KBM-7 (cell line): ENCODE measurements around the gene SYTL2.
A peak's percentile ranks its signal among the peaks of the same experiment; 100 is the strongest.
"Not testable (repeated sequence)": the region's sequence is repeated elsewhere in the genome, so short reads cannot be mapped to it uniquely, and the experiment has no call there.

ENCODE experiments used
- DNase-seq: peaks from one replicate; pipeline ENCODE4 v3.0.0-alpha.2; 2015
- in situ Hi-C: fragments of 300-500 bp; cut with MboI; formaldehyde crosslinking; loops from 2 replicates; pipeline ENCODE4 v1.14.3; 2020; ENCODE audit warnings: low sequenced_read_pairs, low pct_unique_long_range_greater_than_20kb, mixed read lengths

Gene SYTL2, protein sequence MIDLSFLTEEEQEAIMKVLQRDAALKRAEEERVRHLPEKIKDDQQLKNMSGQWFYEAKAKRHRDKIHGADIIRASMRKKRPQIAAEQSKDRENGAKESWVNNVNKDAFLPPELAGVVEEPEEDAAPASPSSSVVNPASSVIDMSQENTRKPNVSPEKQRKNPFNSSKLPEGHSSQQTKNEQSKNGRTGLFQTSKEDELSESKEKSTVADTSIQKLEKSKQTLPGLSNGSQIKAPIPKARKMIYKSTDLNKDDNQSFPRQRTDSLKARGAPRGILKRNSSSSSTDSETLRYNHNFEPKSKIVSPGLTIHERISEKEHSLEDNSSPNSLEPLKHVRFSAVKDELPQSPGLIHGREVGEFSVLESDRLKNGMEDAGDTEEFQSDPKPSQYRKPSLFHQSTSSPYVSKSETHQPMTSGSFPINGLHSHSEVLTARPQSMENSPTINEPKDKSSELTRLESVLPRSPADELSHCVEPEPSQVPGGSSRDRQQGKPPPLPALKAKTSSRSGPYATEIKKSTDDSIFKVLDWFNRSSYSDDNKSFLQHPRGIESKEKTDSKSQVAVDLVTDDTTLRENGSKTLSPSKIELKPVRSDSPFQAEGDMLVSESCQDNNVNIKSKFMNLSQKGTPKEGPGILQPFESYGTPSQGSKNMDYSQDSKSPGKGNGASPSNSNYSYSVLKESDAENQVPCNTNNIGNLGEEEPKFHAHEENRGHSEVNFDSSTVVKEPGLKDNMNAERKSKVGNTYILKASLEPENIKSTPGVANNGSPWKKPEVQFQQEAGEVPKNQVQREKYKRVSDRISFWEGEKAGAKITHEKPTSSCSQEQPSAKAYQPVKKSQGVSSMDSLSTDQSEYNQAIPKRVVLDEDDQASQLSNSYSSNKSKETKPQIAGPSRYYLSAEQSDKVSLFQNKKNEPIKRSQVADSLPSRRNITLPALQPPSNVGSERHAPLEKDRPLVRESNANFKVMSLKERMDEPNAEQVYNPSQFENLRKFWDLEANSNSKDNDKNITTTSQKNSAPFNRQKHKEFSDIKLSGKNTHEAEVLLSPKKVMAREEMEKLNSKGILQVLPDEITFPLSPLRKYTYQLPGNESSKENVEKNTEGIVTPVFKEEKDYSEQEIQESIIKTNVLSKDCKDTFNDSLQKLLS (N-terminal part only)

DNA sequence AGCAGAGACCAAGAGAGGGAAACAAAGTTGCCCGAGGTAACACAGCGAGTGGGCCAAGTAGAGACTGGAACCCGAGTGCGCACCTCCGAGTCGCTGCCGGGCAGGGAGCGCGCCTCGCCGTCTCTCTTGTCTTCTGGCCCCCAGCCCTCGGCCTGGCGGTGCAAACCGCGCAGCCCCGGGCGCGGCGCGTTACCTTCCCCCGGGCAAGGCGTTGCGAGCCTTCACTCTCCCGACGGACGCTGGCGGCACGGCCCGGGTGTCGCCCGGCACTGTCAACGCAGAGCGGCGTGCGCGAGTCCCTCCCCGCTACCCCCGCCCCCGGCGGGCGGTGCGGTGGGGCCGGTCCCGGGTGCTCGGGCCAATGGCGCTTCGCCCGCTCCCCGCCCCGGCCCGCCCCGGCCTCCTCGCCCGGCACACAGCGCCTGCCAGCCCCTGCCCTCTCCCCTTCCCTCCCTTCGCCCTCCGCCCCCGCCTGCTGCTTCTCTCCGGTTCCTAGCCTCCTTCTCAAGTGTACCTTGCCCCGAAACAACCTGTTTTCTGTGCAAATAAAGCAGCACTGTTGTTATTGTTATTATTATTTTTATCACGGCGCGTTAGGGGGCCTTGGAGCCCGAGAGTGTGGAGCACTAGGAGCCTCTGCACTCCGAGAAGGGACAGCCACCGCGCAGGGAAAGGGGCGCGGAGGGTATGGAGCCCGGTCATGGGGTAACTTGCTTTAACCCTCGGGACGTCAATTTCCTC lies at the start of gene SYTL2:
SYTL2 (minus strand) TSS at position 271 of the 741 bp plus-strand sequence. CDS start 53,416 bp downstream, outside the sequence.
- in situ Hi-C loops = no loop called here
- DNase-seq = peak; percentile 57

DNA sequence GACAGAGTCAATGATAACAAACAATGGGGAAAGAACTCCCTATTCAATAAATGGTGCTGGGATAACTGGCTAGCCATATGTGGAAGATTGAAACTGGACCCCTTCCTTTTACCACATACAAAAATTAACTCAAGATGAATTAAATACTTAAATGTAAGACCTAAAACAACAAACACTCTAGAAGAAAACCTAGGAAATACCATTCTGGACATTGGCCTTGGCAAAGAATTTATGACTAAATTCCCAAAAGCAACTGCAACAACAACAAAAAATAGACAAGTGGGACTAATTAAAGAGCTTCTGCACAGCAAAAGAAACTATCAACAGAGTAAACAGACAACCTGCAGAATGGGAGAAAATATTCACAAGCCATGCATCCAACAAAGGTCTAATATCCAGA lies 48.6 kb upstream of the SYTL2 start:
- in situ Hi-C loops, DNase-seq: not testable (repeated sequence)

DNA sequence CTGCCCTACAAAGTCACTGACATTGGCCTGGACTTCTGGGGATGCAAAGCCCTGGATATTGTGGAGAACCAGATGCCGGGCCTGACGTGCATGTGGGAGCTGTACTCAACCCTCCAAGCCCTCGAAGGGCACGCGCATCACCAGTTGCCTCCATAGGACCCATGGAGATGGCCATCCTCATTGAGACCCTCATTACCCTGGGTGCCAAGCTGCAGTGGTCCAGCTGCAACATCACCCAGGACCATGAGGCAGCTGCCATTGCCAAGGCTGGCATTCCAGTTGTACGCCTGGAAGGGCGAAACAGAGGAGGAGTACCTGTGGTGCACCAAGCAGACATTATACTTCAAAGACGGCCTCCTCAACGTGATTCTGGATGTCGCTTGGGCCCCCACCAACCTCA lies 46.2 kb upstream of the SYTL2 start:
- in situ Hi-C loops = no loop called here
- DNase-seq = no peak

DNA sequence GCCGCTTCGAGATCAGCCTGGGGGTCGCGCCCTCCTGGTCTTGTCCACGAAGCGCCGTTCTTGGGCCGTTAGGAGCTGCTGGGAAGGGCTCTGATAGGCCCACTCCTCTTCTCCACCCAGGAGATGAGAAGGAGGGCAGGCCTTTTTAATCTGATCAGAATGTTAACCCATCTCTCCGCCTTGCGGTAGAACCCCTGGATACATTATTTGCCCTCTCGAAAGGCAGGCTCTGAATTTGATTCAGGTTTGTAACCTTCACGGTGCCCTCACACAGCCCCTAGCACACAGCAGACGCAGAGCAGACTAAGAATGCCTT lies 44.4 kb upstream of the SYTL2 start, which contains the start of gene CCDC83:
CCDC83 (plus strand) TSS at position 43 of the 316 bp plus-strand sequence. CDS start 9,741 bp downstream, outside the sequence.
- DNase-seq = no peak
- in situ Hi-C loops = no loop called here

DNA sequence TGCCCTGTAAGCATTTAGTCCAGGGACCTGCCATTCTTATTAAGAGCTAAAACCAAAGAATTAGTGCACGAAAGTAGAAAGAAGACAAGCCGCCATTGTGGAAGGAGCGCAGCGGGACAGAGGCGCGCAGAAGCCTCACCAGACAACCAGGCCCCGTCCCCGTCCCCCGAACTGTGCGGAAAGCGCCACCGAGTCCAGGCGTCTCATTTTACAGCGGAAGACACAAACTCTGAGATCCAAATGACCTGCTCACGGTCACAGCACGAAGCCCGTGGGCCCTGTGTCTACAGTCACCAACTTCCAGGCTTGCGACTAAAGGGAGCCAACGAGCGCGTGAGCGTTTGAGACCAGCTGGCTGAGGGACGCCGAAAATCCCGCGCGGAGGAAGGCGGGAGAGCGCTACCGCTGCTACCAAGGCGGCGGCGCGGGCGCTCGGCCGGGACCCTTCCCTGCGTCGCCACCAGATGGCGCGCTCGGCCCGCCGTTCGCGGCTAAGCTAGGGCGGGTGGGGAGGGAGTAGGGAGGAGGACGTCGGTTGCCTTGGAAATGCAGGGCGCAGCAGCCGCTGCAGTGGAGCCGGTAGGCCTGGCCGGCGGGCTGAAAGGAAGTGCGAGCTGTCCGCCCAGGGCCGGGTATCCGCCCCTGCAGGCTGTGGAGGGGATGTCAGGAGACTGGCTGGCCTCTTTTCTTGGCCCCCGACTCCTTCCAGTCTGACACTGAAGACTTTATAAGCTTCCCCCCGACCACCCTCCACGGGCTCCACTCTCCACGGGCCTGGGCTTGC lies 43.8 kb upstream of the SYTL2 start:
- in situ Hi-C loops = no loop called here
- peak; percentile 96 for DNase-seq

DNA sequence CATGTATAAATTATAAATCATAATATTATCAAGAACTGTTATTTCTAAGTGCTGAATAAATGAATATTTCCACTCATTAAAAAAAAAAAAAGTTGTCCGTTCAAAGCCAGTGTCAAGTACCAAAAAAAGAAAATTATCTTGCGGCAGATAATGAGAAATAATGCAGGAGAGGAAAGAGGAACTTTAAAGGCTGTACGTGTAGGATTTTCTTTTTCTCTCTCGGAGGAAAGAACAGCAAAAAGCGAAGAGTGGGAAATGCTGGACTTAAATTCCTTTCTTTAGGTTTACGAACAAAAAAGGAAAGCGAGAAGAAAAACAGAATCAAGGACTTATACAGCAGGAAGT lies 43.2 kb upstream of the SYTL2 start:
- DNase-seq = no peak
- in situ Hi-C loops = no loop called here

DNA sequence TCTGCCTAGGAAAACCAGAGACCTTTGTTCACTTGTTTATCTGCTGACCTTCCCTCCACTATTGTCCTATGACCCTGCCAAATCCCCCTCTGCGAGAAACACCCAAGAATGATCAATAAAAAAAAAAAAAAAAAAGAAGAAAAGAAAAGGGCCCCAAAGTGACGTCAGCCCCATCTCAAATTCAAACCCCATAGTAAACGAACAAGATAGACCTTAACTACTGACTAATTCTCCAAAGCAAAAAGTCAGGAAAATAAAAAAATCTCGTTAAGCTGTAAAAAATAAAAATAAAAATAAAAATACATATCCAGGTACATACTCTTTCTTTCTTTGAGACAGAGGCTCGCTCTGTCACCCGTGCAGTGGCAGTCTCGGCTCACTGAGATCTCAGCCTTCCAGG lies 42.6 kb upstream of the SYTL2 start:
- DNase-seq, in situ Hi-C loops: not testable (repeated sequence)

DNA sequence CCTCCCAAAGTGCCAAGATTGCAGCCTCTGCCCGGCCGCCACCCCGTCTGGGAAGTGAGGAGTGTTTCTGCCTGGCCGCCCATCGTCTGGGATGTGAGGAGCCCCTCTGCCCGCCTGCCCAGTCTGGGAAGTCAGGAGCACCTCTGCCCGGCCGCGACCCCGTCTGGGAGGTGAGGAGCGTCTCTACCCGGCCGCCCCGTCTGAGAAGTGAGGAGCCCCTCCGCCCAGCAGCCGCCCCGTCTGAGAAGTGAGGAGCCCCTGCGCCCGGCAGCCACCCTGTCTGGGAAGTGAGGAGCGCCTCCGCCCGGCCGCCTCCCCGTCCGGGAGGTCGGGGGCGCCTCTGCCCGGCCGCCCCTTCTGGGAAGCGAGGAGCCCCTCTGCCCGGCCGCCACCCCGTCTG lies 41.8 kb upstream of the SYTL2 start:
- in situ Hi-C loops, DNase-seq: not testable (repeated sequence)

DNA sequence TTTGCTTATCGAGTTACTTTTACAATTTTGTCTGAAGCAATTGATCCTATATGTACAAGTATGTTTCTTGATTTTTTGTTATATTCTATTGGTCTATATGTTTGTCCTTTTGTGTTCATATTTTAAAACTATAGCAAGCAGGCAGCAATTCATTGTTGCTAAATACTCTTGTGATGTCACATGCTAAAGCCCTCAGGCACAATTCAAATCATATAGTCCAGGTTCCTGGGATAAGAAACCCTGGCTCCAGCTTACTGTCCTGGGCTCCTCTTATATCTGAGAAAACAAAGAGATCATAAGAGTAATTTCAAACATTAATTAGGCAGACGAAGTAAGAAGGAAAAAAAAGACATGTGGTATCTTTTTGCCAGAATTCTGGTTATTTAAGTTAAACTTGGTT lies 37.6 kb upstream of the SYTL2 start:
- no peak for DNase-seq
- in situ Hi-C loops = no loop called here

DNA sequence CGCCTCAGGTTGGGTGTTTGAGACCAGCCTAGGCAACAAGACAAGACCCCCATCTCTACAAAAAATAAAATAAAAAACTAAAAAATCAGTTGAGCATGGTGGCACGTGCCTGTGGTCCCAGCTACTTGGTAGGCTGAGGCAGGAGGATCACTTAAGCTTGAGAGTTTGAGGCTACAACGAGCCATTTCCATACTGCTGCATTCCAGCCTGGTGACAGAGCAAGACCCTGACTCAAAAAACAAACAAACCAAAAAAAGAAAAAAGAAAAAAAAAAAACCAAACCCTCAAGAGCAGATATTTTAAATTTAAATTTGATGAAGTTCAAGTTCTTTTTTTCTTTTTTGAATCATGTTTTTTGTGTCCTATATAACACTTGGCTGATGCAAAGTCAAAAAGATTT lies 37.1 kb upstream of the SYTL2 start:
- no peak for DNase-seq
- in situ Hi-C loops = no loop called here

DNA sequence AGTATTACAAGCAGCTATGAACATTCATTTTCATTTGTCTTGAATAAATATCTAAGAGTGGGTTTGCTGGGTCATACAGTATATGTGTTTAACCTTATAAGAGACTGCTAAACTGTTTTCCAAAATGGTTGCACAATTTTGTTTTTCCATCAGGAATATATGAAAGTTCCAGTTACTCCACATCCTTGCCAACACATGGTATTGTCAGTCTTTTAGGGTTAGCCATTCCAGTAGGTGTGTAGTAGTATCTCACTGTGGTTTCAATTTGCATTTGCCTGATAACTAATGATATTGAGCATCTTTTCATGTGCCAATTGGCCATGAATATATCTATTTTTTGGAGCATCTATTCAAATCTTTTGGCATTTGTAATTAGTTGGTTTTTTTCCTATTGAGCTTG lies 36.5 kb upstream of the SYTL2 start:
- no peak for DNase-seq
- in situ Hi-C loops = no loop called here

DNA sequence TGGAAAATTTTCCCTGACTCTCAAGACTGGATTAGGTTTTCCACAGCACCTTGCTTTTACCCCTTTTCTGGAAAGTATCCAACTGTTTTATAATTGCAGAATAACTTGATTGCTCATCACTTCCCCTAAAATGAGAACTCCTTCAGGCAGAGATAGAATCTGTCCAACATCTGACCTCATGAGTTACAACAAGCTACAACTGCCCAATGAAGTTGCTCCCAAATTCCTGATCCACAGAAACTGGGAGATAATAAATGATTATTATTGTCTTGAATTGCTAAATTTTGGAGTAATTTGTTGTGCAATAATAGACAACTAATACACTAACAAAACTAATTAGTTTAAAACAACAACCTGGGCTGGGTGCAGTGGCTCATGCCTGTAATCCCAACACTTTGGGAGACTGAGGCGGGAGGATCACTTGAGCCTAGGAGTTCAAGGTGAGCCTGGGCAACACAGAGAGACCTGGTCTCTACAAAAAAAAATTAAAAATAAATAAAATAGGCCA lies 34.2 kb upstream of the SYTL2 start:
- in situ Hi-C loops = no loop called here
- DNase-seq = no peak

DNA sequence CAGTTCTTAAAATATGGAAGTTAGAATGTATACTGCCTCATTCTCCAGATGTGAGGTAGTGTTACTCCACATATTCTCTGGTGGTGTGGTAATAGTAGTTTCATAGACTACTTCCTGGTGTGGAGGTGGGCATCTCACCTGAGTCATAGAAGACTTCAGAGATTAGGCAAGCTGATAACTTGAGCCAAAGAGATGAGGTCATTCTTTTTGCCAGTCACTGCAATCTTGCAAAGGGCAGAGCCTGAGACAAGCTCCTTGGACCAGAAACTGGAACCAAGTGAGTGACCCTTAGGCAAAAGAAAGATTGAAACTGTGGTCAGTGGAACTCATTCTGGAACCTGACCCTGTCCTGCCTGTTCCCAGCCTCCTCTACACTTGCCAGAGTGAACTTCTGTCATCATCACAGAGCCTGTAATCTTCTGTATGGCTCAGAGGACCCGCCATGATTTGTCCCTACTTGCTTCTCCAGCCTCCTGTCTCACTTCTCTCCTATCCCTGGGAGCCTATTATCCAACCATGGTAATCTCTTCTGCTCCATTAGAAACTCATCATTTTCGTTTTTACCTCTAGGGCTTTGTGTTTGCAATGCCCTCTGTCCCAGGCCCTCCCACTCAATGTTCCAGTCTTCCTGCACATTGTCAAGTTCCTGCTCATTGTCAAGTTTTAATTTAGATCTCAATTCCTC lies 33.6 kb upstream of the SYTL2 start:
- in situ Hi-C loops = no loop called here
- no peak for DNase-seq

DNA sequence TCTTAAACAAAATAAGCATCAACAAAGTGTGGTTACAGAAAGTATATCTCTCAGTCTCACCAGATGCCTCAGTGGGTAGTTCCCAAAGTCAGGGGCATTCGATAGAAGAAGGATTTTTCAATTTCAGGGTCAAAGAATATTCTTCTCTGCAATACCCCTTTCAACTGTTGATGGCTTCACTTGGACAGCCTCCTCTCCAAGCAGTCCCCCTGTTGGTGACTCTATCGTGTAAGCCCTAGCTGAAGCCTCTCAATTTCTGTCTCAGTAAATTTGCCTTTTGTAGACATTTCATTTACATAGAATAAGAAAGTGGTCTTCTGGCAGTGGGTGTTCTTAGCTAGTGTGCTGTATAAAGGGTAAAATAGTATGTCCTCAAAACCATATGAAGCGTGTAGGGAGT lies 33.0 kb upstream of the SYTL2 start:
- in situ Hi-C loops = no loop called here
- DNase-seq = no peak

DNA sequence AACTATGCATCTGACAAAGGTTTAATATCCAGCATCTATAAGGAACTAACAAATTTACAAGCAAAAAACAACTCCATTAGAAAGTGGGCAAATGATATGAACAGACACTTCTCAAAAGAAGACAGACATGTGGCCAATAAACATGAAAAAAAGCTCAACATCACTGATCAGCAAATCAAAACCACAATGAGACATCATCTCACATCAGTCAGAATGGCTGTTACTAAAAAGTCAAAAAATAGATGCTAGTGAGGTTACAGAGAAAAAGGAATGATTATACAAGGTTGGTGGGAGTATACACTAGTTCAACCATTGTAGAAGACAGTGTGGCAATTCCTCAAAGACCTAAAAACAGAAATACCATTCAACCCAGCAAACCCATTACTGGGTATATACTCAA lies 30.0 kb upstream of the SYTL2 start:
- in situ Hi-C loops, DNase-seq: not testable (repeated sequence)

DNA sequence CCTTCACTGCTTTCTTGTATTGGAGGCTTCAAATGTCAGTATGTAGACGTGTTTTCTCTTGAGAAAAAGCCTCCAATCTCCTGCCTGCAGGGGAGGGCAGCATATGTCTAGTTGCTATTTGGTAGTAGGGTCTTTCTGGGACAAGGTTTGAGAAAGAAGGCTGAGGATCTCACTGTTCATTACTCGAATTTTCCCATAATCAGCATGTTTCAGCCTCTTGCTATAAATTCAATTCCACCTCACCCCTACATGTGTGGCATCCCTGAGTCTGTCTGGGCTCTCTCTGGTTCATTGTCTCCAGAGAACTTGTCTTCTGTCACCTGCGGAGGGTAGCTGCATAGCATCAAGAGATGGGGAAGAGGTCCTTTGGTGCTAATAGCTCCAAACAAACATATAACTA lies 24.8 kb upstream of the SYTL2 start:
- no peak for DNase-seq
- in situ Hi-C loops = no loop called here

DNA sequence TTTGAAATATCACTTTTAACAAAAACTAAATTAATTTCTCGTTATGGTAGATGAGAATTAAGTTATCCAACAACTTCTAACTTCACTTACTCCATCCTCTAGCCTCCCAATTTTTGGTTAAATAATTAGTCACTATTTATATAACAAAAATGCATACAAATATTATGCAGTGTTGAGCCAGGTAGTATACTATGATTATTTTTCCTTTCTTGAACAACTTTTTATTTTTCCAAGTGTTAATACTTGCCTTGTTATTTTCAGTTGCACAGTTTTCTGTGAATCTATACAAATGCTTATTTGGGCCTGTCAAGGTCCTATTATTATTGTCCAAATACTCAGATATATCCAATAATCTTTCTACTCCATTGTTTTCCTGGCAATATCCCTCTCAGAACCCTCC lies 24.3 kb upstream of the SYTL2 start:
- in situ Hi-C loops = no loop called here
- DNase-seq = no peak

DNA sequence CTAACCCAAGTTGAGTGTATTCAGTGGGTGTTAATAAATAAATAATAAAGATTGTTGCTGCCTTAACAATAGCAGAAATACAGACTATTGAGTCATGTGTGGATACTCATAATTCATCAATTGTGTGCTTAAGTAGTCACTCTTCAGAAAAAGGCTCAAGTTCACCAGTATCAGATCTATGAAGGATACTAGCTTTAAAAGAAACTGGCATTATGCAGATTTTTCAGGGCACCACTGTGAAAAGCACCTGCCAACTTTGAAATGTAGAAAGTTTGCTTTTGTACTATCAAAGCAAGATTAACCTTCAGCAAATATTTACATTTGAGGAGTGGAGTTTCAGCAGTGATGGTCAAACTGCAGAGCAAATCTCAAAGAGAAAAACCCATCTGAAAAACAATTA lies 20.1 kb upstream of the SYTL2 start:
- no peak for DNase-seq
- in situ Hi-C loops = no loop called here
